Stimulated activated CD4-positive, alpha-beta T cell treated with anti-CD3 and anti-CD28 coated beads, TNF-alpha, amount 100 ng/mL, for 1 hour (primary cell): Measurements from ENCODE around the gene SMC6.

ENCODE experiments used
- DNase-seq, 3 donors: peaks; one replicate each; pipeline ENCODE4 v3.0.0-alpha.2; 2020; ENCODE audit warnings: low read depth in 3 of 3, low spot score in 1 of 3

SMC6 gene

GRCh38 chr2:17717666-17718065 lies 35.9 kb downstream of the SMC6 start:
- DNase-seq, result no peak

DNA sequence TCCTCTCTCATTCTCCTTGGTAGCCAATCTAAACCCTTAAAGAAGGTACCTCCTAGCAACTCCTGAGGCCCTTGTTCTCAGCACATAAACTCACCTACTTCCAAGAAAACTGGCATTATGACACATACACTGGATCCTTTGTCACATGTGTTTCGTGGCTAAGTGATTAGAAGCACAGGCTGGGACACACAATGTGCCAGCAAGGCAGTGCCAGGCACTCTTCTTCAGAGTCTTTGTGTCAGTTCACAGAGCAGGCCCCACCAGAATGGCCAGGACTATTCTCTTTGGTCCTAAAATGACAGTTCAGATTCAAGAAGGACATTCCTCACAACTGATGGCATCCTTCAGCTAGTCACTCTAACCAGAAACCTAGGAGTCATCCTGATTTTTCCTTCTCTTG lies 40.3 kb downstream of the SMC6 start:
- DNase-seq, result no peak

GRCh38 chr2:17710547-17711248 lies 42.9 kb downstream of the SMC6 start:
- DNase-seq, result no peak

DNA sequence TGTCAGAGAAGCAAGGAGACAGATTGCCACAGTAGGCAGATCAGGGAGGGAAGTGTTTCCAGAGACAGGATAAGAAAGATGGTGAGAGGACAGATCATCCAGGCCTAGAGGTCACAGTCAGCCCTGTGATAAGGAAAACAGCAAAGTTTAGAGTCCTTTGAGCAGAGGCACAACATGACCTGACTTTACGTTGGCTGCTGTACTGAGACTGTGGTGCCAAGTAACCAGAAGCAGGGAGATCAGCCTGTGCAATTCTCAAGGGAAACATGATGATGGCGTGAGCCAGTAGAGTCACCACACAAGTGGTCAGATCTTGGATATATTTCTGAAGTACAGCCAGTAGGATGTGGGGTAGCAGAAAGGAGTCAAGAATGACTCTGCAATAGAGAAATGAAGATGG lies 43.7 kb downstream of the SMC6 start:
- no peak for DNase-seq

GRCh38 chr2:17708501-17708900 lies 45.1 kb downstream of the SMC6 start:
- no peak for DNase-seq

DNA sequence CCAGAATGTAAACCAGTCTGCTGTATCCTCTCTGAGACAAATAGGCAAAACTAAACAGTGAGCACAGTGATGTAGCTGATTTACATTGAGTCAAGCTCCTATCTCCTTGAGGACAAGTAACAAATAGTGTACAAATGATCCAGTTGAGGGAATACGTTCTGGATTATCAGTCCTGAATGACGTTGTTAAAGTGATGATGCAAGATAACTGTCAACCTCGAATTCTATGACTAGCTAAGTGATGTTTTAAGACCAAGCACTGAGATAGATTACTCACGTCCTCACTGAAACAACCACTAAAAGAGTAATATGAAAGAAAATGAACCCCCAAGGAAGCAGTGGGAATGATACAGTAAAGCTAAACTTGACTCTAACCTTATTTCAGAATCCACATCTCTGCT lies 46.8 kb downstream of the SMC6 start:
- DNase-seq, result no peak

DNA sequence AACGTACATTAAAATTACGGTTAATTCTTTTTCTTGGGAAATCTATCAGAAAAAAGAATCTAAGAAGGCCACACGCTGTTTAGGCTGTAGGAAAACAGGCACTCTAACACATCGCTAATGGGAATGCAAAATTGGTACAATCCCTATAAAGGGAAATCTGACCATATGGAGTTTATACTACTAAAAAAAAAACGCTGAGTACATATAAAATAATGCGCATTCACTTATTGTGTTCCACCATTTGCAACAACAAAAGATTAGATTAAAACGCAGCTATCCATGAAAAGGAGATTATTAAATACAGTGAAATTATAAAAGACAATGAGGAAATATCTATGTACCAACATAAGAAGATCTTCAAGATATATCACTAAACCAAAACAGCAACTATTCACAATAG lies 62.8 kb downstream of the SMC6 start:
- no peak for DNase-seq

DNA sequence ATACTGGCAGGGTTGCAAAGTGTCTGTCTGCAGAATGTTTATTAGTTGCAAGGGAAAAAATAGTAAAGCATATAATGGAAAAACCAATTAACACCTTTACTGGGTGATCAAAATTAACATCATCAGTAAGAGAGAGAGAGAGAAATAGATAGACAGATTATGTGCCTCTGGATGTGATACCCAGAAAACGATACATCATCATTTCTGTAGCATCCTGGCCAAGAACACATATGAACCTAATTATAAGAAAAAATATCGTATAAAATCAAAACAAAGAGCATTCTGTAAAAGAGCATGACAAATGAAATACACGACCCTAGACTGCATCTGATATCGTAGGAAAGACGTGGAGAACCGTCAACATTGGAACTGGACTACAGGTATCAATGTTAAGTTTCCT lies 64.6 kb downstream of the SMC6 start:
- DNase-seq, result no peak

- no peak for DNase-seq
Measured at GRCh38 chr2:17688600-17688999, 65.0 kb downstream of the SMC6 start.

GRCh38 chr2:17683981-17684380 lies 69.6 kb downstream of the SMC6 start:
- no peak for DNase-seq

DNA sequence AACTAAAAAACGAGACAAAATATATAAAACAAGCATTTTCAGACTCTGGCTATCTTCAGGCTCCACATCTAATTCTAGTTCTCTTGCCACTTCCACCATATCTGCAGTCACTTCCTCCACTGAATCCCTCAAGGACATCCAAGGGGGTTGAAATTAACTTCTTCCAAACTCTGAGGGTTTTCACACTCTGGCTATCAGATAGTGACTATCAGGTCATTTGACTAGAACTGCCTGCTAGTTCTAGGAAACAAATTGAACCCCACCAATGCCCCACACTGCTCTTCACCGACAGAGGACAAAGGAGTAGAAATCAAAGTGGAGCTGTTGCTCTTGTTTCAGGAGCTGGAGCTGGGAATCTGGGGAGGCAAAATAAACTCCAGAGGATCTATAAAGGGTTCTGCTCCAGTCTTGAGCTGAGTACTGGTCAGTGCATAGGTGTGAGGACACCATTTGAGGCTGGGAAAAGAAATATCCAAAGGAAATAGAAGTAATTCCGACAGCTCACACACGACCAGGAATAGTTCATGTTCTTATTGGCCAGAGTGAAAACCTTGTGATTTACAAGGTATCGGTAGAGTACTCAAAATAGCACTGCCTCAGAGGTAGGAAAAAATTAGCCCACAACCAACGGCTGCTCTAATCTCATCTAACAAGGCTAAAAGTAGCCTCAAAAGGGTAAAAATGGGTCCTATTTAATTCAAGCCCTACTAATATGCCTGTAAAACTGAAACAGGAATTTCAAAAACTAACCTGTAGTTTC lies 71.3 kb downstream of the SMC6 start:
- no peak for DNase-seq

DNA sequence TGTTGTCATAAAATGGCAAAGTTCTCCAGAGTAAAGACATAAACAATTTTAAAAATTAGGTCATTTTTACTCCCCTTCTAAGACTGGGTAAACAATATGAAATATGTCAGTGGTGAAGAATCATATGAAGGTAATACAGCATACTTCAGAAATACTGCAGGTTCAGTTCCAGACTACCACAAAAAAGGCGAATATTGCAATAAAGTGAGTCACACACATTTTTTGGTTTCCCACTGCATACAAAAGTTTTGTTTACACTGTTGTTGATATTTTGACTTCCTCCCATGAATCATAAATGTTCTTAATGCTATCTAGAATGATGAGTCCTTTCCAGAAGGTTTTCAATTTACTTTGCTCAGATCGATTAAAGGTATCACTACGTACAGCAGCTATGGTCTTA lies 73.5 kb downstream of the SMC6 start:
- DNase-seq, result no peak

DNA sequence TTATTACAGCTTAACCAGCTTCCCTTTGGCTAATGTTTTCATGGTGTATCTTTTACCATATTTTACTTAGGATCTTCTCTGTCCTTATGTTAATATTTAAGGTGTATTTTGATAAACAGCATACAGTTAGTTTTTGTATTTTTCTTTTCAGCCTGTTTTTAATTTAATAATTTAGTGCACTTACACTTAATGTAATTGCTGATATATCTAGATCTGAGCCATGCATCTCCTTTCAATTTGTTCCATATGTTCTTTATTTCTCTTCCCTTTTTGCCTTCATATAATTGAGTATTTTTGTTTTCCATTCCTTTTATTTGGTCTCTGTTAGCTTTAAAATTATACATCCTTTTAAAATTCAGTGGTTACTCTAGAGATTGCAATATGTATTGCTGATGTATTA lies 78.8 kb downstream of the SMC6 start:
- DNase-seq, result no peak

- DNase-seq, result no peak
Measured at GRCh38 chr2:17672583-17673317, 80.9 kb downstream of the SMC6 start.

DNA sequence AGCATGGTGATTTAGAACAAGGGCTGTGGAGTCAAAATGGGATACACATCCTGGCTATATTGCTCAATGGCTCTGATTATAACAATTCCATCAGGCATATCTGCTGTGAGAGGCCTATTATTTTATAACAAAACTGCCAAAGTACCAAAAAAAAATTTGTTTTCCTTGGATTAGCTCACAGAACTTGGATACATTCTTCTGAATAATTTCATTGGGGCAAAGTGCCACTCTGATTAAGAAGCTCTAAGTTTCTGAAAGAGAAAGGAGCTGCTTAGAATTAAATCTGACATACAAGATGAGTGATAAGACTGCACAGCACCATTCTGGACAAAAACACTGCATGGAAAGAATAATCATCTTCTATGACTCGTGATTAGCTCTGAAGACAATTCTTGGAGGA lies 85.7 kb downstream of the SMC6 start:
- no peak for DNase-seq

DNA sequence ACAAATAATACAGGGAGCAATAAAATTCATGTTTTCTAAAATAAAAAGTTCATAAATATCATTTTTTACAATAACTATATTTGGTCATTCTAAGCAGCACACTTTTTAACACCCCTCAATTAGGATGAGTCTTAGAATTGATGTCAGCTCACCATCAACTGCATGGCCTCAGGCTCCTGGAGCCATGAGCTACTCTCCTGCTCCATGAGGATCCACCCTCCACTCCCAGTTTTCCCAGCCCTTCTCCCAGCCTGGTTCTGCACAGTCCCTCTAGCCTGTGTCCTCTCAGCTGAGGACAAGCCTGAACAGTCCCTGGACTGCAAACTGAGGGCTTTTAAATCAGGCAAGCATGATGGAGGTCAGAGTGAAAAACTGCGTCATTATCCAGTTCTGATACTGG lies 89.1 kb downstream of the SMC6 start:
- no peak for DNase-seq

DNA sequence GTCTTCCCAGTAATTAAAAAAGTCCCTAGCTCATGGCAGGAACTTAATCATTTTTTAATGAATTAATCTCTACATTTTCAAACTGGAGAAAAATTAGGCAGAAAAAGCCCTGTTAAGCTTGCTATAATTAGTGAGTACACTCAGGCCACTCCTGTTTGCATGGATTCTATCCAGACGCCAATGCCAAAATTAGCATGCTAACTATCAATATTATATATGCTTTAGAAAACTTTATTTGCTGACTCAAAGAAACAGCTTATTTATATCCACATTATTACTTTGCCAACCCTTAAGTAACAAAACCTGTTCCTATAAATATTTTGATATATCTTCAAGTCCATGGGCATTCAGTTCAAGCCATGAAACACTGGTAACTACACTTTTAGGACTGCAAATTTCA lies 90.9 kb downstream of the SMC6 start:
- DNase-seq, result no peak

- no peak for DNase-seq
Measured at GRCh38 chr2:17661460-17661859, 92.2 kb downstream of the SMC6 start.

DNA sequence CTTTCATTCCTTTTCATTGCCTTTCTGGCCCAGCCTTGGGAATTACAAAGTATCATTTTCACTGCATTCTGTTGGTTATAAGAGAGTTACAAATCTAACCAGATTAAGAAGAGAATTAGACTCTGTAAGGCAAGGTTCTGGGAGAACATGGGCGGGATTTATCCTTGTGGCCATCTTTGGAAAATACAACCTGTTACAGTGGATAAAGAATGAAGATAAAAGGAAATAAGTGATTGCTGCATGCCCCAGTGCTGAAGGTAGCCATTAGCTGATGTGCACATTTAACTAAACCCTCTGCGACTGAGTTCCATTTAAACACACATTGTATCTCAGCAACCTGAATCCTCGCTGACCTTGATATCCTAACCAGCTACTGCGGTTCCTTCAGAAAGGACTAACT lies 93.4 kb downstream of the SMC6 start:
- no peak for DNase-seq

DNA sequence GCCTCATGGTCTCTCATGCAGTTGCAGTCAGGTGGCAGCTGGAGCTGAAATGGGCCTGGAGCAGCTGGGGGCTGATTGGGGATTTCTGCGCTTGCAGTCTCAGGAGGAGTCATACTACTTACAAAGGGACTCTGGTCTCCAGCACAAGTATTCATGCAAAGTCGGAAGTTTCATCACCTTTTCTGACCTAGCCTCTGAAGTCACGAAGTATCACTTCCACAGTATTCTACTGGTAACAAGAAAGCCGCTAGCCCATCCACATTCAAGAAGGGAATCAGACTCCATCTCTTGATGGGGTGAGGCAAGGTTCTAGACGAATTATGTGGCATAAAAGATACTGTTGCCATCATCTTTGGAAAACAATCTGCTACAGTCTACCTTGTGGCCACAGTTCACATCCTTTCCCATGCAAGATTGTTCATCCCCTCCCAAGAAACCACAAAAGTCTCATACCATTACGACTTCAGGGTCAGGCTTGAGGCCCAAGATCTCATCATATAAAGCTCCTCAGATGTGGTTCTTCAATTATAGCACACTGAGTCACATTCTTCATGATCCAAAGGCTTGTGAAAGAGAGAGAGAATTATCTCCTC lies 95.3 kb downstream of the SMC6 start:
- no peak for DNase-seq

GRCh38 chr2:17657759-17658158 lies 95.9 kb downstream of the SMC6 start:
- no peak for DNase-seq
